Erythroblast (primary cell): ENCODE results near the gene RNF169.

Experiments
- GATA1 ChIP-seq: IDR thresholded peaks from 2 replicates; pipeline ENCODE4 v1.6.1; 2011; ENCODE audit warnings: low read depth, mild to moderate bottlenecking, control low read depth, low read length, moderate library complexity
- POLR2A ChIP-seq: IDR thresholded peaks from 2 replicates; pipeline ENCODE4 v1.6.1; 2011; ENCODE audit warnings: mild to moderate bottlenecking, low read length

DNA sequence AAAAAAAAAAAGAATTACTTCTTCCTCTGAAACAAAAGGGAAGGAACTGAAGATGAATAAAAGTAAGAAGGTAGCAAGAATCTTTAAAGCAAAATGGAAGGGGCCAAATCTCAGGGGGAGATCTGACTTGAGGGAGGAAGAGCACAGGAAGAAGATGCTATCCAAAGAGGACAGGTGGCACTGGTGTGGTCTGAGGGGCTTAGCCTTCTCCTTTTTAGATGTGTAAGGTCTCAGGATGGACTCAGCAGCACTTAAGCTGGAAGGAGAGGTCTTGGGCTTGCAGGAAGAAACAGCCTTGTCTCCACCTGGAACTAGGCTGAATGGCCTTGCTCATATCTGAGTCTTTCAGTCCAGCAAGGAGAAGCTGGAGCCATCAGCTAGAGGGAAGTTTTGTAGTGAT lies 5.0 kb upstream of the RNF169 start:
- TF ChIP-seq POLR2A (no peak), GATA1 (no peak)
